H9 (cell line): Measurements from ENCODE around the gene PET100. TPM values are rescaled to one million over a fixed set of nuclear protein-coding genes. Genes with fewer than 3 reads are reported as not detected.

Experiments used
- DNase-seq: peaks from one replicate; pipeline ENCODE4 v3.0.0-alpha.2; 2017
- H2AFZ ChIP-seq: one replicate; pipeline ENCODE4 v1.6.1; 2013; ENCODE audit warnings: mild to moderate bottlenecking, low read length, control low read depth, moderate library complexity
- H2AK5ac ChIP-seq: 2 replicates; pipeline ENCODE4 v1.6.1; 2013; ENCODE audit warnings: low read length, control low read depth, mixed read lengths; ENCODE audit not compliant: insufficient read length
- H2BK120ac ChIP-seq: one replicate; pipeline ENCODE4 v1.6.1; 2013; ENCODE audit warnings: low read depth, mild to moderate bottlenecking, low read length, control low read depth, inconsistent platforms; ENCODE audit not compliant: poor library complexity, severe bottlenecking
- H2BK12ac ChIP-seq: 2 replicates; pipeline ENCODE4 v1.6.1; 2013; ENCODE audit warnings: low read length, control low read depth, mixed read lengths, low read depth; ENCODE audit not compliant: insufficient read length
- H2BK15ac ChIP-seq: 2 replicates; pipeline ENCODE4 v1.6.1; 2013; ENCODE audit warnings: low read depth, low read length, control low read depth
- H2BK20ac ChIP-seq: one replicate; pipeline ENCODE4 v1.6.1; 2013; ENCODE audit warnings: low read depth, mild to moderate bottlenecking, low read length, control low read depth, inconsistent platforms; ENCODE audit not compliant: poor library complexity, severe bottlenecking
- H2BK5ac ChIP-seq: 2 replicates; pipeline ENCODE4 v1.6.1; 2013; ENCODE audit warnings: low read length, control low read depth, mixed read lengths; ENCODE audit not compliant: insufficient read length
- H3K14ac ChIP-seq: 2 replicates; pipeline ENCODE4 v1.6.1; 2013; ENCODE audit warnings: low read length, control low read depth; ENCODE audit not compliant: insufficient read depth
- H3K18ac ChIP-seq: 2 replicates; pipeline ENCODE4 v1.6.1; 2013; ENCODE audit warnings: low read depth, mild to moderate bottlenecking, mixed read lengths, low read length, control low read depth; ENCODE audit not compliant: insufficient read length
- H3K23ac ChIP-seq: 2 replicates; pipeline ENCODE4 v1.6.1; 2013; ENCODE audit warnings: low read length, control low read depth, mixed read lengths, low read depth; ENCODE audit not compliant: insufficient read length
- H3K23me2 ChIP-seq: 2 replicates; pipeline ENCODE4 v1.6.1; 2013; ENCODE audit warnings: low read depth, mild to moderate bottlenecking, mixed read lengths, low read length, control low read depth; ENCODE audit not compliant: insufficient read length, poor library complexity, severe bottlenecking
- H3K27ac ChIP-seq: 2 replicates; pipeline ENCODE4 v1.5.1; 2013; ENCODE audit warnings: low read length, control low read depth, mixed read lengths, low read depth; ENCODE audit not compliant: insufficient read length
- H3K27me3 ChIP-seq: 2 replicates; pipeline ENCODE4 v1.6.1; 2013; ENCODE audit warnings: low read length, control low read depth, inconsistent platforms; ENCODE audit not compliant: insufficient read depth
- H3K4ac ChIP-seq: 2 replicates; pipeline ENCODE4 v1.6.1; 2013; ENCODE audit warnings: low read depth, mild to moderate bottlenecking, control low read depth, inconsistent platforms, low read length, moderate library complexity
- H3K4me1 ChIP-seq: 2 replicates; pipeline ENCODE4 v1.6.1; 2013; ENCODE audit warnings: low read length, control low read depth, inconsistent platforms; ENCODE audit not compliant: insufficient read depth
- H3K4me2 ChIP-seq: 2 replicates; pipeline ENCODE4 v1.6.1; 2013; ENCODE audit warnings: low read length, control low read depth, mixed read lengths; ENCODE audit not compliant: insufficient read length, insufficient read depth
- H3K56ac ChIP-seq: 2 replicates; pipeline ENCODE4 v1.6.1; 2013; ENCODE audit warnings: low read depth, mild to moderate bottlenecking, mixed read lengths, low read length, control low read depth; ENCODE audit not compliant: insufficient read length
- H3K79me1 ChIP-seq: 2 replicates; pipeline ENCODE4 v1.6.1; 2013; ENCODE audit warnings: low read depth, mild to moderate bottlenecking, moderate library complexity, low read length, control low read depth, inconsistent platforms; ENCODE audit not compliant: insufficient read depth, poor library complexity, severe bottlenecking
- H3K79me2 ChIP-seq: 2 replicates; pipeline ENCODE4 v1.6.1; 2013; ENCODE audit warnings: low read length, control low read depth, inconsistent platforms; ENCODE audit not compliant: insufficient read depth
- H3K9ac ChIP-seq: 2 replicates; pipeline ENCODE4 v1.6.1; 2013; ENCODE audit warnings: low read length, control low read depth, mixed read lengths; ENCODE audit not compliant: insufficient read length; ENCODE audit errors: extremely low read depth
- H3K9me3 ChIP-seq: one replicate; pipeline ENCODE4 v1.6.1; 2013; ENCODE audit warnings: low read depth, low read length, inconsistent platforms; ENCODE audit not compliant: control insufficient read depth
- H3T11ph ChIP-seq: one replicate; pipeline ENCODE4 v1.6.1; 2013; ENCODE audit warnings: mild to moderate bottlenecking, low read length, control low read depth, inconsistent platforms
- H4K20me1 ChIP-seq: one replicate; pipeline ENCODE4 v1.6.1; 2013; ENCODE audit not compliant: control insufficient read depth, insufficient read length, insufficient read depth
- H4K5ac ChIP-seq: 2 replicates; pipeline ENCODE4 v1.6.1; 2013; ENCODE audit warnings: low read depth, mild to moderate bottlenecking, mixed read lengths, low read length, control low read depth; ENCODE audit not compliant: insufficient read length
- H4K8ac ChIP-seq: replicated peaks from 2 replicates; pipeline ENCODE4 v1.6.1; 2013; ENCODE audit warnings: low read length, control low read depth, mixed read lengths, low read depth; ENCODE audit not compliant: insufficient read length
- H4K91ac ChIP-seq: 2 replicates; pipeline ENCODE4 v1.6.1; 2013; ENCODE audit warnings: low read depth, mild to moderate bottlenecking, moderate library complexity, mixed read lengths, low read length, control low read depth; ENCODE audit not compliant: insufficient read length
- H3K27ac Mint-ChIP-seq, 3 experiments: 2 replicates in 2 of 3; 3 replicates in 1 of 3; pipeline ENCODE4 v1.8.0; 2020 to 2021; ENCODE audit warnings: mixed read lengths in 3 of 3, mild to moderate bottlenecking in 1 of 3, moderate library complexity in 1 of 3
- H3K27me3 Mint-ChIP-seq: 2 replicates; pipeline ENCODE4 v1.8.0; 2021; ENCODE audit warnings: low read depth, mild to moderate bottlenecking, moderate library complexity, mixed read lengths
- H3K36me3 Mint-ChIP-seq, 3 experiments: 2 replicates in 2 of 3; 3 replicates in 1 of 3; pipeline ENCODE4 v1.8.0; 2020 to 2021; ENCODE audit warnings: low read depth in 3 of 3, mixed read lengths in 3 of 3; ENCODE audit not compliant: insufficient read depth in 1 of 3
- H3K4me1 Mint-ChIP-seq, 2 experiments: 2 replicates each; pipeline ENCODE4 v1.8.0; 2020; ENCODE audit warnings: mixed read lengths in 2 of 2
- H3K4me3 Mint-ChIP-seq, 2 experiments: 2 replicates in 1 of 2; 3 replicates in 1 of 2; pipeline ENCODE4 v1.8.0; 2020 to 2021; ENCODE audit warnings: mild to moderate bottlenecking in 2 of 2, mixed read lengths in 2 of 2, moderate library complexity in 1 of 2
- H3K9me3 Mint-ChIP-seq, 2 experiments: 2 replicates in 1 of 2; 3 replicates in 1 of 2; pipeline ENCODE4 v1.8.0; 2020; ENCODE audit warnings: mild to moderate bottlenecking in 2 of 2, mixed read lengths in 2 of 2, moderate library complexity in 1 of 2
- CTCF ChIP-seq: fragments of 200-600 bp; sonication (generic); conservative IDR thresholded peaks from 3 replicates; pipeline ENCODE4 v1.8.0; 2021; ENCODE audit warnings: antibody characterized with exemption, mild to moderate bottlenecking
- WGBS: extraction: QIAGEN DNeasy Blood & Tissue Kit; methylation state at CpG from one replicate; pipeline ENCODE4 v1.1.7; 2013; ENCODE audit warnings: missing lambda C conversion rate, low lambda C conversion rate, mixed read lengths; ENCODE audit not compliant: insufficient read length; ENCODE audit errors: extremely low coverage; 5-methylcytosine and 5-hydroxymethylcytosine counted together
- total RNA-seq: library from RNA; stranded (reverse); gene quantifications from 2 replicates; pipeline ENCODE4 v1.2.1, GENCODE V29; 2021

PET100 gene
- total RNA-seq, 1 experiment from 2014 or later, result 129 TPM

- H2BK12ac ChIP-seq, result no peak overlapping the region
- H3K4me1 Mint-ChIP-seq, result peaks cover 1 to 18% of the 10 kb centered on the region in 2 experiments
- H3K79me1 ChIP-seq, result peaks cover 5% of the 10 kb centered on the region
- no peaks in the 10 kb centered on the region; the same call in 1 of the 2 replicates for H3K4me1 ChIP-seq
- no peak overlapping the region for H2AK5ac ChIP-seq
- no peaks in the 10 kb centered on the region for H4K20me1 ChIP-seq
- H3K4ac ChIP-seq, result no peak overlapping the region
- H3K9me3 ChIP-seq, result no peaks in the 10 kb centered on the region
- H3K27ac Mint-ChIP-seq, result no peak overlapping the region
- peaks cover 0 to 2% of the 10 kb centered on the region in 2 experiments; a peak in 1 of 5 replicates for H3K9me3 Mint-ChIP-seq
- no peak overlapping the region for H4K91ac ChIP-seq
- TF ChIP-seq CTCF, result no peak
- H3T11ph ChIP-seq, result no peak overlapping the region
- H4K5ac ChIP-seq, result no peak overlapping the region
- no peak overlapping the region for H3K4me3 Mint-ChIP-seq
- DNase-seq, result no peak
- no peak overlapping the region for H3K9ac ChIP-seq
- no CpG with 5 or more reads among the region's 10 CpGs for WGBS
- no peak overlapping the region for H2BK120ac ChIP-seq
- no peak overlapping the region for H2BK20ac ChIP-seq
- H2BK5ac ChIP-seq, result no peak overlapping the region
- no peak overlapping the region for H3K4me2 ChIP-seq
- no peak overlapping the region for H2BK15ac ChIP-seq
- H3K14ac ChIP-seq, result no peak overlapping the region
- H3K79me2 ChIP-seq, result no peaks in the 10 kb centered on the region
- no peak overlapping the region for H3K56ac ChIP-seq
- H3K27me3 ChIP-seq, result no peaks in the 10 kb centered on the region
- H2AFZ ChIP-seq, result no peak overlapping the region
- H3K27me3 Mint-ChIP-seq, result no peaks in the 10 kb centered on the region
- no peaks in the 10 kb centered on the region for H3K23me2 ChIP-seq
- H4K8ac ChIP-seq, result no peak overlapping the region
- peaks cover 12 to 37% (median 34%) of the 10 kb centered on the region in 3 experiments for H3K36me3 Mint-ChIP-seq
- no peak overlapping the region for H3K27ac ChIP-seq
- no peak overlapping the region for H3K18ac ChIP-seq
- no peak overlapping the region for H3K23ac ChIP-seq
Observed at GRCh38 chr19:7607212-7607873, 22.2 kb upstream of the PET100 start.
